Suprapubic skin (tissue), 3 donors: ENCODE measurements around the gene DISC1.

Experiments
- CTCF ChIP-seq, 2 donors: fragments of 200-600 bp in 1 of 2; fragments of 450-650 bp in 1 of 2; sonication (generic) in 1 of 2; IDR thresholded peaks; one replicate each; pipeline ENCODE4 v1.5.1; 2016 to 2019; ENCODE audit warnings: antibody characterized with exemption in 2 of 2, mild to moderate bottlenecking in 1 of 2, moderate library complexity in 1 of 2
- POLR2A ChIP-seq, 2 donors: fragments of 450-650 bp; IDR thresholded peaks; one replicate each; pipeline ENCODE4 v1.6.1; 2017; ENCODE audit warnings: antibody characterized with exemption in 2 of 2, mild to moderate bottlenecking in 2 of 2, moderate library complexity in 2 of 2

DNA sequence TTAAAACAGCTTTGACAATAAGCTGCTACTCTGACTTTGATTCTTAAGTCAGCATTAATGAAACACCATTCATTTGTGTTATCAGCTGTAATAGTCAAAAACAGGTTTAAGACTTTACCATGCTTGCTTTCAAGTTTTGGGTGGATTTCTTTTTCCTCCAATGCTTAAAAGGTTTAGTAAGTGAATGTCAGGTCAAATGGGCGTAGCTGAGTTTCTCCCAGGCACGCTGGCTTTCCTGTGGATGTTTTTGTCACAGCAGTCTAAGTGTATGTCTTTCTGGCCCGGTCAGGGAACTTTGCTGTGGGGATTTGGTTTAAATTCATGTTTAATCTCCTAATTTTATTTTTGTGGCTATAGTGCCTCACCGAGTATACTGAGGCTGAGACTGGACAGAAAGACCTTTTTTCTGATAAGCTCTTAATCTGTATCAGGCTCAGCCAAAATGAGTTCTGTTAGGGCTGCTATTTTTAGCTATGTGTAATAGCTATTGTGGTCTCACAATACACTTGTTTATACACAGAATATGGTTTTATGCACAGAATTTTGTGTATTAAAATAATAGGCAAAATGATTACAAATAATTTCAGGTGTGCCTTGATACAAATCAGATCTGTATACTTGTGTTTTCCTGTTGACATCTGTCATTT lies 292.8 kb downstream of the DISC1 start:
- TF ChIP-seq POLR2A (IDR thresholded peaks at IDR 0.05): no peak
- TF ChIP-seq CTCF (IDR thresholded peaks at IDR 0.05): no peak
